WTC11 (cell line): ENCODE results near the gene RHOV.

Experiments used
- CREB1 ChIP-seq: sonication (generic); formaldehyde crosslinking; IDR thresholded peaks from 2 replicates; pipeline ENCODE4 v1.8.0; 2023; ENCODE audit warnings: mild to moderate bottlenecking, missing genetic modification reagents
- NFYB ChIP-seq: sonication (generic); formaldehyde crosslinking; conservative IDR thresholded peaks from 2 replicates; pipeline ENCODE4 v1.8.0; 2022; ENCODE audit warnings: low read depth, missing genetic modification reagents
- NR2C2 ChIP-seq: sonication (generic); formaldehyde crosslinking; IDR thresholded peaks from 2 replicates; pipeline ENCODE4 v1.8.0; 2022; ENCODE audit warnings: mild to moderate bottlenecking, missing genetic modification reagents
- TP53 ChIP-seq: sonication (generic); formaldehyde crosslinking; IDR thresholded peaks from 2 replicates; pipeline ENCODE4 v1.8.1; 2023; ENCODE audit warnings: mild to moderate bottlenecking, missing genetic modification reagents
- ZNF121 ChIP-seq: sonication (generic); formaldehyde crosslinking; IDR thresholded peaks from 2 replicates; pipeline ENCODE4 v1.8.0; 2023; ENCODE audit warnings: missing genetic modification reagents
- ZNF138 ChIP-seq: sonication (generic); formaldehyde crosslinking; conservative IDR thresholded peaks from 2 replicates; pipeline ENCODE4 v1.8.1; 2022; ENCODE audit warnings: mild to moderate bottlenecking, moderate library complexity, missing genetic modification reagents
- TF ChIP-seq, protein P1 (sequence below): fragments of 200-600 bp; IDR thresholded peaks from 2 replicates; pipeline ENCODE4 v1.8.0; 2022; ENCODE audit warnings: antibody characterized with exemption
- TF ChIP-seq, protein P2 (sequence below): sonication (generic); formaldehyde crosslinking; IDR thresholded peaks from 2 replicates; pipeline ENCODE4 v1.8.1; 2022; ENCODE audit warnings: low read depth, missing genetic modification reagents, borderline replicate concordance
- TF ChIP-seq, protein P3 (sequence below): sonication (generic); formaldehyde crosslinking; conservative IDR thresholded peaks from 2 replicates; pipeline ENCODE4 v1.8.1; 2023; ENCODE audit warnings: mild to moderate bottlenecking, low read depth, missing genetic modification reagents, moderate library complexity
- TF ChIP-seq, protein P4 (sequence below): sonication (generic); formaldehyde crosslinking; IDR thresholded peaks from 2 replicates; pipeline ENCODE4 v1.8.0; 2022; ENCODE audit warnings: mild to moderate bottlenecking, missing genetic modification reagents

DNA sequence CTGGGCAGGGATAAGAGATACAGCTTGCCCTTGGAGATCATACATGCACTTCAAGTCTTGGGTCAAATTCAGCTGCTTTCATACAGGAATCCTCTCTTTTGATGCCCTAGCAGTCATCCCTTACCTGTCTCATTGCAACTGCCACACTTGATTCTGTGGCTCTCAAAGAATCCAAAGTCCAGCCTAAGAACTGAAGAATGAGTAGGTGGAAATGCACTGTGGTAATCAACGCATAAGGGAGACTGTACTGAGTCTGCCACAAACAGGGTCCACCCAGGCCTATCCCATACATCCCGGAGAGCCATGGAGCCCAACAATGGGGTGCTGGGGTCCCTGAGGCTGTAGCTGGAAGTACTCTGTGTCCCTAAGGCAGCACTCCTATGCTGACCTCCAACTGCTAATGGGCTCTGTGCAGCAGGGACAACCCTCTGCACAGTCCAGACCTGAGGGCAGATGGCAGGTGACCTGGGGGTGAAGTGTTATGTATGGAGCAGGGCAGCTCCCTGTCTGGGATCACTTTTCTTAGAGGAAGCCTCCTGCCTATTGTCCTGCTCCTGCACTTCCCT, 18.5 kb upstream of the RHOV start:
- TF ChIP-seq ZNF138 (no peak), NFYB (CRISPR knock-in tag) (no peak), ZNF121 (no peak), CREB1 (no peak), TP53 (CRISPR knock-in tag) (no peak), NR2C2 (CRISPR knock-in tag) (no peak)
- TF ChIP-seq, protein P1, sequence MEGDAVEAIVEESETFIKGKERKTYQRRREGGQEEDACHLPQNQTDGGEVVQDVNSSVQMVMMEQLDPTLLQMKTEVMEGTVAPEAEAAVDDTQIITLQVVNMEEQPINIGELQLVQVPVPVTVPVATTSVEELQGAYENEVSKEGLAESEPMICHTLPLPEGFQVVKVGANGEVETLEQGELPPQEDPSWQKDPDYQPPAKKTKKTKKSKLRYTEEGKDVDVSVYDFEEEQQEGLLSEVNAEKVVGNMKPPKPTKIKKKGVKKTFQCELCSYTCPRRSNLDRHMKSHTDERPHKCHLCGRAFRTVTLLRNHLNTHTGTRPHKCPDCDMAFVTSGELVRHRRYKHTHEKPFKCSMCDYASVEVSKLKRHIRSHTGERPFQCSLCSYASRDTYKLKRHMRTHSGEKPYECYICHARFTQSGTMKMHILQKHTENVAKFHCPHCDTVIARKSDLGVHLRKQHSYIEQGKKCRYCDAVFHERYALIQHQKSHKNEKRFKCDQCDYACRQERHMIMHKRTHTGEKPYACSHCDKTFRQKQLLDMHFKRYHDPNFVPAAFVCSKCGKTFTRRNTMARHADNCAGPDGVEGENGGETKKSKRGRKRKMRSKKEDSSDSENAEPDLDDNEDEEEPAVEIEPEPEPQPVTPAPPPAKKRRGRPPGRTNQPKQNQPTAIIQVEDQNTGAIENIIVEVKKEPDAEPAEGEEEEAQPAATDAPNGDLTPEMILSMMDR: no peak
- TF ChIP-seq, protein P2, sequence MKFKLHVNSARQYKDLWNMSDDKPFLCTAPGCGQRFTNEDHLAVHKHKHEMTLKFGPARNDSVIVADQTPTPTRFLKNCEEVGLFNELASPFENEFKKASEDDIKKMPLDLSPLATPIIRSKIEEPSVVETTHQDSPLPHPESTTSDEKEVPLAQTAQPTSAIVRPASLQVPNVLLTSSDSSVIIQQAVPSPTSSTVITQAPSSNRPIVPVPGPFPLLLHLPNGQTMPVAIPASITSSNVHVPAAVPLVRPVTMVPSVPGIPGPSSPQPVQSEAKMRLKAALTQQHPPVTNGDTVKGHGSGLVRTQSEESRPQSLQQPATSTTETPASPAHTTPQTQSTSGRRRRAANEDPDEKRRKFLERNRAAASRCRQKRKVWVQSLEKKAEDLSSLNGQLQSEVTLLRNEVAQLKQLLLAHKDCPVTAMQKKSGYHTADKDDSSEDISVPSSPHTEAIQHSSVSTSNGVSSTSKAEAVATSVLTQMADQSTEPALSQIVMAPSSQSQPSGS (CRISPR knock-in tag): no peak
- TF ChIP-seq, protein P3, sequence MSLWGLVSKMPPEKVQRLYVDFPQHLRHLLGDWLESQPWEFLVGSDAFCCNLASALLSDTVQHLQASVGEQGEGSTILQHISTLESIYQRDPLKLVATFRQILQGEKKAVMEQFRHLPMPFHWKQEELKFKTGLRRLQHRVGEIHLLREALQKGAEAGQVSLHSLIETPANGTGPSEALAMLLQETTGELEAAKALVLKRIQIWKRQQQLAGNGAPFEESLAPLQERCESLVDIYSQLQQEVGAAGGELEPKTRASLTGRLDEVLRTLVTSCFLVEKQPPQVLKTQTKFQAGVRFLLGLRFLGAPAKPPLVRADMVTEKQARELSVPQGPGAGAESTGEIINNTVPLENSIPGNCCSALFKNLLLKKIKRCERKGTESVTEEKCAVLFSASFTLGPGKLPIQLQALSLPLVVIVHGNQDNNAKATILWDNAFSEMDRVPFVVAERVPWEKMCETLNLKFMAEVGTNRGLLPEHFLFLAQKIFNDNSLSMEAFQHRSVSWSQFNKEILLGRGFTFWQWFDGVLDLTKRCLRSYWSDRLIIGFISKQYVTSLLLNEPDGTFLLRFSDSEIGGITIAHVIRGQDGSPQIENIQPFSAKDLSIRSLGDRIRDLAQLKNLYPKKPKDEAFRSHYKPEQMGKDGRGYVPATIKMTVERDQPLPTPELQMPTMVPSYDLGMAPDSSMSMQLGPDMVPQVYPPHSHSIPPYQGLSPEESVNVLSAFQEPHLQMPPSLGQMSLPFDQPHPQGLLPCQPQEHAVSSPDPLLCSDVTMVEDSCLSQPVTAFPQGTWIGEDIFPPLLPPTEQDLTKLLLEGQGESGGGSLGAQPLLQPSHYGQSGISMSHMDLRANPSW: no peak
- TF ChIP-seq, protein P4, sequence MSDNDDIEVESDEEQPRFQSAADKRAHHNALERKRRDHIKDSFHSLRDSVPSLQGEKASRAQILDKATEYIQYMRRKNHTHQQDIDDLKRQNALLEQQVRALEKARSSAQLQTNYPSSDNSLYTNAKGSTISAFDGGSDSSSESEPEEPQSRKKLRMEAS: no peak
